Epithelial cell of esophagus (primary cell): Measurements from ENCODE around the gene EPS15.

Experiments used
- DNase-seq: peaks from one replicate; pipeline ENCODE4 v3.0.0; 2010; ENCODE audit warnings: low read depth
- H3K4me3 ChIP-seq: 2 replicates; pipeline ENCODE4 v1.5.1; 2011; ENCODE audit warnings: mild to moderate bottlenecking, low read length, control low read depth
- CTCF ChIP-seq: IDR thresholded peaks from 2 replicates; pipeline ENCODE4 v1.5.1; 2011; ENCODE audit warnings: low read depth, mild to moderate bottlenecking, low read length, control low read depth, inconsistent platforms; ENCODE audit not compliant: insufficient read depth; ENCODE audit errors: missing control alignments

EPS15 gene

GRCh38 chr1:51520700-51521248 lies 1.7 kb upstream of the EPS15 start:
- no peak overlapping the region for H3K4me3 ChIP-seq
- peak; percentile 58 for DNase-seq
- TF ChIP-seq CTCF, result no peak

- no peak for TF ChIP-seq CTCF
- no peak overlapping the region for H3K4me3 ChIP-seq
- DNase-seq, result no peak
Measured at GRCh38 chr1:51519865-51520699, 1.0 kb upstream of the EPS15 start.

DNA sequence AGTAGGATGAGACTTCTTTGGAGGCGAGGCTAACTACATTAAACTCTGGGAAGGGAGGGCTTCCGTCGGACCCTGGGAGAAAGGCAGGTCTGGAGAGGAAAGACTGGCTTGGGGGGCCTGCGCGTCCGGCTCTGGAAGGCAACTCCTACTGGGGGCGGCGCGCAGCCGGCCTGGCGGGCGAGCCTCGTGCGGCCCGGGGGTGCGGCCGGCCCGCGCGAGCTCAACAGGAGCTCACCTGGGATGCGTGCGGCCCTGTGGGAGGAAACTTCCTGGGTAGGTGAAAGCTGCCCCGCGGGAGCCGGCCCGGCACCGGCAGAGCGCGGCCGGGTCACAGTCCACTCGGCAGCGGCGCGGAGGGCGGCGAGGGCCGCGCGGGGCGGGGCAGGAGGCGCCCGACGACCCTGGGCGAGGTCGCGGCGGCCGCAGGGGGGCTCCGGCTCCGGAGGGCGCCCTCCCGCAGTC lies 449 bp downstream of the EPS15 start:
- H3K4me3 ChIP-seq, result peak overlapping the region; percentile 87
- TF ChIP-seq CTCF, result no peak
- DNase-seq, result peak; percentile 80

DNA sequence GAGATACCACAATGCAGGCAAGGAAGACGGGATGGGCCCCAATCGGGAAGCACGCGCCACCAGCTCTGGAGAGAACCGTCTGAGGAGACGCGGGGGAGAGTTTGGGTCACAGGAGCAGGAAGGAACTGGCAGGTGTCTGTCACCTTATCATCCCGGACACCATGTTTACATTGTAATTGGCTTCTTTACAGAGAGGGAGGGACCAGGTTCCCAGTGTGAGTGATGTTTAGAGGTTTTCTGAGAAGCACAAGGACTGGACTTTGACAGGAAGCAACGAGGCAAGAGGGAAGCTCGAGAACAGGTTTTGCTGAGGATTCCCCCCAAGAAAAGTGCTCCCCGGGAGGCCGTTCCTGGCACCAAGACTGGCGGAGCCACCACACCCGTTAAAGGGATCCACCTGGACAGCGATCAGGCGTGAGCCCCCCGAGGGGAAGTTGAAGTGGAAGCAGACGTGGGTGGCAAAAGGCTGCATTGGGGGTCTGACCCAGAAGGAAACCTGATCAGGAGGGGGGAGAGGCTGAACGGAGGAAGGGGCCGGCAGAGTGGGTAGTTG lies 957 bp downstream of the EPS15 start:
- peak overlapping the region; percentile 87 for H3K4me3 ChIP-seq
- TF ChIP-seq CTCF, result no peak
- DNase-seq, result peak; percentile 49

GRCh38 chr1:51517361-51518032 lies 1.6 kb downstream of the EPS15 start:
- peak overlapping the region; percentile 87 for H3K4me3 ChIP-seq
- TF ChIP-seq CTCF, result no peak
- peak; percentile 8 for DNase-seq

DNA sequence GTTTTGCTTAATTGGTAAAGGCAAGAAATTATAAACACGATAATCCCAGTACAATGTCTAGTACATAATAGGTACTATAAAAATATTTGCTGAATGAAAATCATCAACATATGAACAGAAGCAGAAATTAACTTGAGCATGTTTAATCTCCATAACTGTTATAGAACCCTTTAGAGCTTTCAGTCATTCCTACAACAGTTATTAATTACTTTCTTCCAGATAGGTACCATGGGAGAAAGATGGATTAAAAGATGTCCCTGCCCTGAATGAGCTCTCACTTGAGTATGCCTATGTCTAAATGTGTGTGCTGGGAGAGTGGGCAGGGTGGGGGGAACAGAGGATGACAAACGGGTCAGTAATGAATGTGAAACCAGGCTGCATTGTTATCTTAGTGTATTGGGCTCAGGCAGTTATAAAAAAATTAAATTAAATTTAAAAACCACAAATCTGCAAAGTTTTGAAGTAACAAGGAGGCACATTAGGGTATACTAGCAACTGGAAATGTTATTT lies 2.4 kb downstream of the EPS15 start:
- peak; percentile 7 for DNase-seq
- TF ChIP-seq CTCF, result no peak
- no peak overlapping the region for H3K4me3 ChIP-seq
